KOPT-K1 (cell line): ENCODE measurements around the gene NPHP4.

ENCODE experiments used
- H3K27ac ChIP-seq: fragments of 200-600 bp; sonication (generic); 2 replicates; pipeline ENCODE4 v1.5.1; 2016; ENCODE audit warnings: antibody characterized with exemption, mild to moderate bottlenecking, low read depth, low read length; ENCODE audit not compliant: poor library complexity, severe bottlenecking
- H3K36me3 ChIP-seq: fragments of 200-600 bp; sonication (generic); 2 replicates; pipeline ENCODE4 v1.5.1; 2017; ENCODE audit warnings: antibody characterized with exemption, mild to moderate bottlenecking, low read length, moderate library complexity; ENCODE audit not compliant: insufficient read depth
- H3K9me3 ChIP-seq: fragments of 200-600 bp; sonication (generic); 2 replicates; pipeline ENCODE4 v1.5.1; 2017; ENCODE audit warnings: antibody characterized with exemption, low read length, mild to moderate bottlenecking; ENCODE audit not compliant: insufficient read depth, poor library complexity, severe bottlenecking

NPHP4 gene

DNA sequence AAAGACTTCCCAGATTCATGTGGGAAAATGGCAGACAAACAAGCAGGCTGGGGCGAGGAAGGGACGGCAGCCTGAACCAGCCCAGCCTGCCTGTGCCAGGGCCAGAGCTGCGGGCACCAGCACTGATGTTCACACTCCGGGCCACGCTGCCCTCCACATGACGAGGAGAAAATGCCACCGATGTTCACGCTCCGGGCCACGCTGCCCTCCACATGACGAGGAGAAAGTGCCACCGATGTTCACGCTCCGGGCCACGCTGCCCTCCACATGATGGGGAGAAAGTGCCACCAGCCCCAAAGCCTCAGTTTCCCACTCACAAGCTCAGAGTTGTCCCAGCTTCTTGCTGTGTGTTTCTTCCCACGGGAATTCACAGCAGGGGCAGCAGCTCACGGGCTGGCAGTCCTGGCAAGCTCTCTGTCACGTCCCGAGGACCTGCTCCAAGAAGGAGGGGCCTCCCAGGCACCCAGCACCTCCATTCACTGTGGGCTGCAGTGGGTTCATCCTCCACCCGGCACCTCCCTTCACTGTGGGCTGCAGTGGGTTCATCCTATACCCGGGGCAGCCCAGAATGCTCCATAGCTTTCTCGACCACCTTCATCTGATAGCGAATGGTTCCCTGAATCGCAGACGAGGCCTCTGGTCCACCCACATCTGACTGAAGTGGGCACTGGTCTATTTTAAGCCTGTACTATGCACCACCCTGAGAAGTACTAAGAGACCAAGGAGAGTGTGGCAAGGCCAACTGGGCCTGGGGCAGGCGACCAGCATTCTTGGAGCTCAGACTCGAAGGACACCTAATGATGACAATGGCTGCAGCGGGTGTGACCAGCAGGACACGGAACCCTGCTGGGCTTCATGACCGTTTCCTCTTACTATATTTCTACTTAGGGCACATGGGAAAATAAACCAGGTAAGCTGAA is 108.8 kb downstream of the NPHP4 start:
- Histone ChIP-seq H3K36me3 (peaks cover 31% of the 10 kb centered on the region; the same call in 1 of the 2 replicates), H3K9me3 (no peaks in the 10 kb centered on the region), H3K27ac (no peak overlapping the region)

DNA sequence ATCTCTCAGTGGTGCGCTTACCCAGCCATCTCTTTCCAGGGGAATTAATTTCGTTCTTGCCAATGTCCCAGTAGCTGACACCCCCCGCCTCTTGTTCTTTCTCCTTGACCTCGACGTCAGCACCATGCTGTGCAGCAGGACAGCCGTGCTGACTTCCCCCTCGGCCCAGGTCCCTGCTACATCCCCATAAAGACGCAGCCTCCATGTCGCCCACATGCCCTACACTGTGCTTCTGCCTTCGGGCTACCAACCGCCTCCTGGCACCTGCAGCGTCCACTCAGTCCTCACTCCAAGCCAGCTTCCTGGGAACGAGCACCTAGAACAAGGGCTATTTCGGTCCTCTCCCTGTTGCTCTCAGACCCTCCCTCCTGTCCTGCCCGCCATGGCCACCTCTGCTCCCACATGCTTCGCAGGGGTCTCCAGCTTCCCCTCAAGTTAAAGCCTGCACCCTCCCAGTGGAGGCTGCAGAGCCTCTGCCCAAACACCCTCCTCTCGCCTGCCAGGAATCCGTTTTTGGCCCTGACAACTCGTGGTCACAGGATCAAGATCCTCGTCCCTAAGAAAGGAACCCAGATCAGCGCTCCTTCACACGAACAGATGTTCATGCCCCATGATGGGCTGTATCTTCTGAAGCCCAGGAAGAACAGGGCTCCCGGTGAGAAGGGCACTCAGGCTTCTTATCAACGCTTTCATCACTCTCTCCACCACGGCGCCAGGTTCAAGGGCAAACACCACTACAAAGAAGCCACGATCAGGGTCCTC is 109.7 kb downstream of the NPHP4 start:
- Histone ChIP-seq H3K36me3 (peaks cover 38% of the 10 kb centered on the region; the same call in 1 of the 2 replicates), H3K9me3 (no peaks in the 10 kb centered on the region)

DNA sequence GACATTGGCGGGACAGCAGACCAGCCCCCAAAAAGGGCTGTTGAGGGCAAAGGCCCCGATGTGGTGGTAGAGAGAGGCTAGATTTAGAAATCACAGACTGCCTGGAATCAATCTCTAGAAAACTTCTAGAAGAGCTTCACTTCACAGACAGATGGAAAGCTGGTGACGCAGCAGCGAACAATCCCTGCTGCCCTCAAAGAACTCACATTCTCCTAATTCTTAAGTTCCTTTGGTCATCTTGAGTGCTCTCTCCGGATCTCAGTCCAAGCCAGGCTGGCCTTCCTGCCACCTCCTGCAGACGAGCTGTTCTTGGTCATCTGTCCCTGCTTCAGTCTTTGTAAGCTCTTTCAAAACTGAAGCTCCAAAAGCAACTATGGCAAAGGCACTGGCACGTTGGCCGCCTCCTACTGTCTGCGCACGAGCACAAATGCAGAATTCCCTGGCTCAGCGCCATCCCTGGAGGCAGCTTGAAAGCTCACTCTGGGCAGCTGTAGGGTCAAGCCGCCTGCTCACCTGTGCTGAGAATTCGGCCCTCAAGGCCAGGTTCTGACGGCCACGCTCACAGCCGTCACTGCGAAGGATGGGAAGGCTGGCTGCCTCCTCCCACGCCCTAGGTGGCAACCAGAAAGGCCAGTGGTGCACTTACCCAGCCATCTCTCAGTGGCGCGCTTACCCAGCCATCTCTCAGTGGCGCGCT is 110.6 kb downstream of the NPHP4 start:
- no peaks in the 10 kb centered on the region for H3K9me3 ChIP-seq

More for the DNA sequence above, 109.7 kb downstream of the NPHP4 start:
- H3K27ac ChIP-seq = no peak overlapping the region

DNA sequence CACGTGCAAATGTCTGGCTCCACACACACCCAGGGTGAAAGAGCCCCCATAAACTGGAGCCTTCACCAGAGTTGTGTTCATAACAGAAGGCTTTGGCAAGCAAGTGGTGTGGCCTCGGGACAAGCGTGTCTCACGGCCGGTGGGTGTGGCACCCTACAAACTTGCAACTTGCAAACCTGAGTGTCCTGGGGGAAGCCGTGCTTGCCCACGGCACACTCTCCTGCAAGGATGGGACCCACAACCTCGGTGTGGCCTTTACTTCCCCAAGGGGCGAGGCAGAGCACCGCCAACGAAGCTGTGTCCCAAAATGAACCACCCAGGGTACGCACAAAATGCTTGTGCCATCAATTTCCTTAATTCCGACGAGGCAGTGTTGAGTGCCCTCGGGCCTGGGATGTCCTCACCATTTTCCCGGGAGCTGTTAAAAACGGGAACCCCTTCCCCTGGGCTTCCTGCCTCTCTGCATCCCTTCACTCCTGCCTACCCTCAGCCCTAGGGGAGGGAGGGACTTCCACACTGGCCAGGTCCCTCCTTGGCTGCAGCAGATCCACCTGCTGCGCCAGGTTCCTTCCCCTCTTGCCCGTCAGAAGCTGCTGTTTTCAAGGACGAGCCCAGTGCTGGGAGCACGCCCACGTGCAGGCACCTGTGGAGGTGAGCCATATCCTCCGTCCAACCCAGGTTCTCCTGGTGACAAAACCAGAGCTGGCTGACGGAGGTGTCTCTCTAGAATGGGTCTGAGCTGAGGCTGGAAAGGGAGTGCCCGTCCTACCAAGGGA is 111.4 kb downstream of the NPHP4 start:
- Histone ChIP-seq H3K27ac (no peak overlapping the region), H3K36me3 (peaks cover 43% of the 10 kb centered on the region), H3K9me3 (no peaks in the 10 kb centered on the region)

More for the DNA sequence above, 110.6 kb downstream of the NPHP4 start:
- H3K36me3 ChIP-seq = peaks cover 44% of the 10 kb centered on the region
- H3K27ac ChIP-seq = no peak overlapping the region

DNA sequence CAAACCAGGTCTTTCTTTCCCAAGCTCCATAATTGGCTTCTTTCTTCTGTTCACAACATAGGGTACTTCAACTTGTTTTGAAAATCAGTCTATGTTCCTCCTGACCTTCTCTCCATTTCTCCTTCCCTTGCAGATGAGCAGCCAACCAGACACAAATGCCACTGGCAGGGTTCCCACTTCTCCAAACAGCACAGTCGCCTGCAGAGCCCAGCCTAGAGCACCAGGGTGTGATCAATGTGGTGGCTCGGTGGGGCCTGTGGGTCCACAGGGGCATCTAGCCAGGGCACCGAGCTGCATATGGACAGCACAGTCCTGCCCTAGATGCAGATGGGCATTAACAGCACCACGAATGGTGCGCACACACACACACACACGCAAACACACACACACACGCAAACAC is 112.8 kb downstream of the NPHP4 start:
- H3K27ac ChIP-seq = no peak overlapping the region
- H3K36me3 ChIP-seq = peaks cover 47% of the 10 kb centered on the region
- no peaks in the 10 kb centered on the region for H3K9me3 ChIP-seq

DNA sequence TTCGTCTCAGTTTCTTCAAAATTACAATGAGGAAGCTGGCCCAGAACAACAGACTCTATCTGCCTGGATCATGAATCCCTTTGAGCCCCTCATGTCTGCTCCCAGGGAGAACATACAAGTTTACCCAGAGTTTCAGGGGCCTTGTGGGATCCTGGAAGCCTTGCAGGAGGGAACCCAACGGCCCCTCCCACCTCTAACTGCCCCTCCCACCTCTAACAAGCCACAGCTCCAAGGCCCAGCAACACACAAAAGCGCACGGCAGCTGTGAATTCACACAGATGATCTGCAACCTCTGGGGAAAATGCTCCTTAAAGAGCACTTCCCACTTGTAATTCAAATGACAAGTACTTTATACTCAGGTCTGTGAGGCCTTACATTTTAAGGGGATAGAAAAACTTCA is 113.3 kb downstream of the NPHP4 start:
- Histone ChIP-seq H3K9me3 (no peaks in the 10 kb centered on the region), H3K27ac (no peak overlapping the region), H3K36me3 (peaks cover 52% of the 10 kb centered on the region)

DNA sequence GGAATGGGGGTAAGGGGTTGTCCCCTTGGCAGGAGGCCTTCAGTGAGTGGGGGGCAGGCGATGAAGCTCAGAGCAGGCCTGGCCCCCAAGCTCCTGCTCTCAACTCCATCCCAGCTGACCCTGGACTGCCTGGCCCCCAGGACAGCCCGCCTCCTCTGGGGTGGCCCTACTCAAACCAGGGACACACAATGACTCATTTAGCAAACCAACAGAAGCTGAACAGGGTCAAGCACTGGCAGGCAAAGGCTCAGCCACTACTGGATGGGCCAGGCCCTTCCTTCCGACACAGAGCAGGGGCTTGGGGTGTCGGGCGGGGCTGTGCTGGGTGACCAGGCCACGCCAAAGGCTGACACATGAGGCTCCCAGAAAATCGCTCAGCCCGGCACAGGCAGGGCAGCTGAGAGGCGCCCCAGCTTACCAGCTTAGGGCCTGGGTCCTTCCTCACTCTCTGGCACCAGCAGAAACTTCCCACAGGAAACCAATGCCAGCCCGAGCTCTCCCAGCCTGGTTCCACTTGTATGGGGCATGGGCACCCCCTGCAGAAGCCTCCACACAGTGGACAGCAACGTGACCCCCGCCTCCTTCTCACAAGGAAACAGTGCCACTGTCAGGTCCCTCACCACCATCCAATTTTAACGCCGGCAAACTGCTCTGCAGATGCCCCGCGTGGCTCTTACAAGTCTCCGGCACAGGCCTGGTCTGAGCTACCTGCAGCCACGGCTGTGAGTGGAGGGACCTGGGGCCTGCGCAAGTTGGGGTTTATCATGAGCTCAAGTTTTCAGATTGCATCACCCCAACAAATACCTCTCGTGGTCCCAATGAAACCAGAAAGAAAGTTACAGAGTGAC is 114.3 kb downstream of the NPHP4 start:
- peaks cover 62% of the 10 kb centered on the region for H3K36me3 ChIP-seq
- H3K9me3 ChIP-seq = no peaks in the 10 kb centered on the region
- H3K27ac ChIP-seq = no peak overlapping the region

DNA sequence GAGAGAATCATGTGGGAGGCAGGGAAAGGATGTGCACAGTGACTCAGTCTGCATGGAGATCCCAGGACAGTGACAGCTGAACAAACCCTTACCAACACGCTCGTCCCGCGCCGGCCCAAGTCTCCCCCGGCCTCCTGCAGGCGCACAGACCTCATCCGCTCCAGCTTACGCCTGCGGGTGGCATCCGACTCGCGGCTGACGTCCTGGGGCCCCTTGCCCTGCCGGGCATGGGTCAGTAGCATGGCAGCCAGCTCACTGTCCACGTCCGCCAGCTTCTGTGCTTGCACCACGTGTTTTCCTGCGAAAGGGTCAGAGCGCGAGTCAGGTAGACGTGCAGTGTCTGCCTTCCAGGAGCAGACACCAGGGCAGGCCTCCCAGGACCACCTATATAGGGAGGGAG is 115.2 kb downstream of the NPHP4 start:
- Histone ChIP-seq H3K36me3 (peaks cover 67% of the 10 kb centered on the region), H3K27ac (no peak overlapping the region), H3K9me3 (no peaks in the 10 kb centered on the region)

DNA sequence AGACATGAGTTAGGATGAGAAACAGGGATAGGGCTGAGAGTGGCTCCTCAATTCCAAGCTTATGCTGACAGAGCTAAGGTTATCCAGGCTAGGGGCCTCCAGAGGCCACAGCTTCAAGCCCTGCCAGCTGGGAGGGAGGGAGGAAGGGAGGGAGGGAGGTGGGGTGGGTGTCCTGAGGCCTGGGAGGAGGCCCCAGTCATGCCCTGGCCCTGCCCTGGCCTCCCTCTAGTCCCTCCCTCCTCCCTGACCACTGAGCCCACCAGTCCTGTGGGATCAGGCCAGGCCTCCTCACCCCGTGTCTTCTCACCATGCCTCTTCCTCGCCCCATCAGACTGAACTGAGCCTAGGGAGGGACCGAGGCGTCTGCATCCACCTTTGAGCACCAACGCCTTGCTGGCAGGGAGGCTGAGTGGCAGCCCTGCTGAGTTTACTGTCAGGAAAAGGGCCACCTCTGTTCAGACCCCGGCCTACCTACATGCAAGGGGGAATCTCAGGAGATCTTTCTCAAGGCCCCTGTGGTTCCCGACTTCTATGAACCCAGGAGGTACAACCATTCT is 116.1 kb downstream of the NPHP4 start:
- H3K36me3 ChIP-seq = peaks cover 73% of the 10 kb centered on the region
- no peaks in the 10 kb centered on the region for H3K9me3 ChIP-seq
- H3K27ac ChIP-seq = no peak overlapping the region

DNA sequence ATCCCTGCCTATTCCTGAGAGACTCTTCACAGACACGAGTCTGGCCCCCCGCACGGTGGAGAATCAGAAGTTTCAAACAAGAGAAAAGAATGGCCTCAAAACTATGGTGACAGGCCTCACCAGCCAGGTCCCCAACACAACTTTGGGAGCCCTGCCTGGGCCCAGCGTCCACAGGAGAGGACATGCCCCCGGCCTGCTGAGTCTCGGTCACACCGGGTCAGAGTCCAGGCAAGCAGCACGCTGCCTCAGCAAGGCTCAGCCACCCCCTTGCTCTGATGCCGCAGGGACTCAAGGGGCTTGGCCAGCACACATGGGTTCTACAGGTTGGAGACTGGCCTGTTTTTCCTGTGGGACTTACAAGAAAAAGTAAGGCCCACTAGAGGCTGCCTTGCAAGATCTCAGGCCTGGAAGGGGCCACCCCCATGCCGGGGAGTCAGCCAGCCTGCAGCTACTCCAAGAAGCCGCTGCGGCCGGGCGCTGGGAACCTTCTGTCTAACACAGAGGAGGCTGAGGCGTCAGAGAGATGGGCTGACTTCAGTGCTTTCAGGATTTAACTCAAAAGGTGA is 116.8 kb downstream of the NPHP4 start:
- Histone ChIP-seq H3K9me3 (no peaks in the 10 kb centered on the region), H3K36me3 (peaks cover 71% of the 10 kb centered on the region), H3K27ac (no peak overlapping the region)

DNA sequence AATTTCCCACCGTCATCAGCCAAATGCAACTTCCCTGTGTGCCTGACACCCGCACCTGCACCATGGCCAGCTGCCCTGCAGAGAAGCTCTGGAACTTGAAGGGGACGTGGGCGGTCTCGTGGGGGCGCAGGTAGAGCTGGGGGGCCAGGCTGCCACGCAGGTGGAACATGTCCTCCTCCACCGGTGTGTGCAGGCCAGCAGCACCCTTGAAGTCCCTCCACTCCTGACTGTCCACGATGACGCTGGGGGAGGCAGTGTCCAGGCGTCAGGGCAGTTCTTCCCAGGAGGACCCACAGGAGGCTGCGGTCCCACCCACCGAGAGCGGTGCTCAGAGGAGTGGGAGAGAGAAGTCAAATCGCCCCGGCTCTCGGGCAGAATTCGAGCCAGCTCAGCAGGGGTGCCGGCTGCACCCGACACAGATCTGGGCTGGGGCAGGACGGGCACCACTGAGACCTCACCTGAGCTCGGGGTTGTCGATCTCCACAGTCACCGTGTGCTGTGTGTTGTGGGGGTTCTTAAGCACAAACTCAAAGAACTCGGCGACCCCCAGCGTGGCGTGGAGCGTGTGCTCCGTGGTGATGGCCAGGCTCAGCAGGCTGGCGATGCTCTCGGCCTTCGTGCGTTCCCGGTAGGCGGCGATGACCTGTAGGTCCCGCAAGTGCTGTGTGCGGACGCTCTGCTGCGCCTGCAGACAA is 117.7 kb downstream of the NPHP4 start:
- H3K27ac ChIP-seq = no peak overlapping the region
- no peaks in the 10 kb centered on the region for H3K9me3 ChIP-seq
- H3K36me3 ChIP-seq = peaks cover 62% of the 10 kb centered on the region

DNA sequence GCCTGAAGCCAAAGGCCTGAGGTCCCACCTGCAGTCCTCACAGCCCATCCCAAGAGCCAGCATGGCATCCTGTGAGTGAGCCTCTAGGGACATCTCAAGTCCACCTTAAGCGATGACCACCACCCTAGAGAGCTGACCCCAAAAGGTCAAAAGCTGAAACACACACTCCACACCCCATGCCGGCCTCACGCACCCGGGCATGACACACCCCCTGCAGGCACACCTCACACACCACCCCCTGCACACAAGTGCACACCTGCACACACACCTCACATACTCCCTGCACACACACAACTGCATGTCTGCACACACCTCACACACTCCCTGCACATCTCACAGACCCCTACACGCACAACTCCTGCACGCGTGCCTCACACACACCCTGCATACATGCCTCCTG is 118.7 kb downstream of the NPHP4 start:
- H3K9me3 ChIP-seq = peaks cover 3% of the 10 kb centered on the region
- H3K36me3 ChIP-seq = peaks cover 53% of the 10 kb centered on the region
- no peak overlapping the region for H3K27ac ChIP-seq

DNA sequence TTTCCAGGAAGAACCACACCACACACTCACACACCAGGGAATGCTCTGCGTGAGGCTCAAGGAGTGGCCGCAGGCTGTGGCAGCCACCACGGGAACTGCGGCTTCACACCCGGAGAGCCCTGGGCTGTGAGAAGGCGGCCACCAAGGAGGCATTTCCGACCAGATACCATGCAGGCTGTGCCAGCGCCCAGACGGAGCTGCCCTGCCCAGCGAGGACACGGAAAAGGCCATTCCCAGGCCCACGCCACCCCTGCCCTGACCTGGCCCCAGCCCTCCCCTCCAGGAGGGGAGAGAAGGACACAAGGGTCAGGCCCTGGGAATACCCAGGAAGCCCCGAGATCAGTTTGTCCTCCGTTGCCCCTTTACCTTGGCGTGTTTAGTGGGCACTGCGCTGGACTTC is 119.3 kb downstream of the NPHP4 start:
- H3K27ac ChIP-seq = no peak overlapping the region
- peaks cover 4% of the 10 kb centered on the region for H3K9me3 ChIP-seq
- peaks cover 46% of the 10 kb centered on the region for H3K36me3 ChIP-seq
